Measurements from ENCODE around the gene KCNJ13.
"Not testable (repeated sequence)": the region's sequence is repeated elsewhere in the genome, so short reads cannot be mapped to it uniquely, and the experiment has no call there.

The KCNJ13 gene

GRCh38 chr2:232761301-232761907 is 15.0 kb downstream of the KCNJ13 start:
- no peak for DNase-seq

GRCh38 chr2:232757905-232758304 is 18.5 kb downstream of the KCNJ13 start:
- DNase-seq, result no peak

- no peak for DNase-seq
These were observed 26.2 kb downstream of the KCNJ13 start for GRCh38 chr2:232750135-232750671.

GRCh38 chr2:232749331-232749730 is 27.0 kb downstream of the KCNJ13 start:
- no peak for DNase-seq

- no peak for DNase-seq
These were observed 28.3 kb downstream of the KCNJ13 start for GRCh38 chr2:232748038-232748437.

- no peak for DNase-seq
These were observed 31.4 kb downstream of the KCNJ13 start for GRCh38 chr2:232744963-232745362.

- no peak for DNase-seq
These were observed 34.4 kb downstream of the KCNJ13 start for GRCh38 chr2:232741972-232742371.

- DNase-seq, result no peak
These were observed 35.1 kb downstream of the KCNJ13 start for GRCh38 chr2:232741294-232741693.

GRCh38 chr2:232731470-232731869 is 44.9 kb downstream of the KCNJ13 start:
- DNase-seq, result no peak

GRCh38 chr2:232728785-232729184 is 47.6 kb downstream of the KCNJ13 start:
- DNase-seq, result no peak

GRCh38 chr2:232723027-232723426 is 53.3 kb downstream of the KCNJ13 start:
- DNase-seq, result no peak

- no peak for DNase-seq
These were observed 54.5 kb downstream of the KCNJ13 start for GRCh38 chr2:232721882-232722281.

- DNase-seq, result no peak
These were observed 55.1 kb downstream of the KCNJ13 start for GRCh38 chr2:232721261-232721660.

GRCh38 chr2:232720056-232720455 is 56.3 kb downstream of the KCNJ13 start:
- not testable (repeated sequence) for DNase-seq
